Measurements from ENCODE around the gene VSTM4.

Gene VSTM4

GRCh38 chr10:49070701-49071100 is 44.6 kb downstream of the VSTM4 start:
- DNase-seq (ENCODE audit: low read depth, low spot score) = no peak

DNA sequence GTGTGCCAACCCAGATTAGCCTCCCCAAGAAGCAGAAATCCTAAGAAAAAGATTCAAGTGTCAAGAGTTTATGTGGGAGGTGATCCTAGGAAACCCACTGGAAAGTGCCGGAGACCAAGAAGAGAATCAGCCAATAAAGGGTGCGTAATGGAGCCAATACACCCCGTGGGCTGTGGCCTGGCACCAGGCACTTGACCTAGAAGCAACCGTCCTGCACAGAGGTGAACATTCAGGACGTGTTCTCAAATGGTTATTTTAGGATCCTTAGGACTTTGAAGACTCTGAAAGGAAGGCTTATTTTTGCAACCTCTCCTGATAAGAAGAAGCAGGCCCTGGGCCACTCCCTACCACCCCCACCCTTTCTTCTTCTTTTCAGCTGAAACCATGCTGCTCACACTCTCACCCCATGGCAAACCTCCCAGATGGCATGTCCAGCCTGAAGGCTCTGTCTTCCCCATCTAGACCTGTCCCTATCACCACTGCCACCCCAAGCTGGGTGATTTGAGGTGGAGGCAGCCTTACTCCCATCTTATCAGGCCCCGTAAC is 46.6 kb downstream of the VSTM4 start:
- no peak for DNase-seq (ENCODE audit: low read depth, low spot score)

DNA sequence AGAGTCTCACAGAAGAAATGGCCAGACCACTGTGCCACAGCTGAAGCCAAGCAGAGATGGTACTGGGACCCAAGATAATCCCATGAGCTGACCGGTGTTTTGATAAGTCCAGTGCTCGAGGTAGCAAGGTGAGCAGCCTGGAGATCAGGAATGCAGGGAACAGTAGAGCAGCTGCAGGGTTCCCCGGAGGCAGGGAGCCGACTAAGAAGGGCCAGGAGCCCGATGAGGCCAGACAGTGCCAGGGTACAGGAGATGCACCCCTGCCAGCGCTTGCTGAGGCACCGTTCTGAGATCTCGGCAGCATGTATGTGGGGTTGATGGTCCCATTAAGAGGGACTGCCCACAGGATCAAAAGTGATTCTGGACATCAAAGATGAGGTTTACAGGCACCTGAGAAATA is 47.1 kb downstream of the VSTM4 start:
- no peak for DNase-seq (ENCODE audit: low read depth, low spot score)

GRCh38 chr10:49066944-49067730 is 48.2 kb downstream of the VSTM4 start:
- no peak for DNase-seq (ENCODE audit: low read depth, low spot score)

- DNase-seq (ENCODE audit: low read depth, low spot score) = no peak
These were observed 53.1 kb downstream of the VSTM4 start for GRCh38 chr10:49062229-49062628.

- no peak for DNase-seq (ENCODE audit: low read depth, low spot score)
These were observed 53.7 kb downstream of the VSTM4 start for GRCh38 chr10:49061667-49062066.

DNA sequence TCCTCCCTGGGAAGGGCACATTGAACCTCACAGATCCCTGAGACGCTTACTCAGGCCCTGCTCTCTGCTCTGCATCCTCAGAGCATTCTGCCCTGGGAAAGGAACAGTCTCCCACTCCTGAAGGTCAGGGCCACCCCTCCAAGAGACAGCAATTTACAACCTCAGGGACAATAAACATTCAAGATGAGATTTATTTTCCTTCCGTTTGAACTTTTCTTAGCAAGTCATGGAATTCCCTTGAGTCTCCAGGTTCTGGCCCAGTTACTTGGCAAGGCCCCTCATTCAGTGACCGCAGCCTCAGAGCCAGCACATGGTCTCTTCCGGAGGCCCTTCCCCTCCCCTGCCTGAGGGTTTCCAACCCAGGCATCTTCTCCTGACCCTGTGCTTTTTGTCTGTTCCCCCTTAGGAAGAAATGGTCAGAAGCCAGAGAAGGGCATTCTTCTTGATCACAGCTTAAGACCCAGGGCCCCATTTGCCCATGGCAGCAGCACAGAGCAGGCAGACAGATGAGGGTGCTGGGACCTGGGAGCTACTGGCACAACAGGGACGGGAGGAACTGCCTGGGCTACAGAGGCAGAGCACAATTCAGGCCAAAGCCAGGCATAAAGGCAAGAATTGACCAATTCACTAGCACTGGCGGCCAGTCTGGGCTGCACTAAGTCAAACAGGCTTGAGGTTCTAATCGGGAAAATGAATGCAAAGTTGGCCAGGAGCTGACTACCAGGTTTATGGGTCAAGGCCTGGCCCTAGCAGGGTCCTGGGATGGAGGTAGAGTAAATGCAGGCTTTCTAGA is 56.7 kb downstream of the VSTM4 start:
- DNase-seq (ENCODE audit: low read depth, low spot score) = no peak

DNA sequence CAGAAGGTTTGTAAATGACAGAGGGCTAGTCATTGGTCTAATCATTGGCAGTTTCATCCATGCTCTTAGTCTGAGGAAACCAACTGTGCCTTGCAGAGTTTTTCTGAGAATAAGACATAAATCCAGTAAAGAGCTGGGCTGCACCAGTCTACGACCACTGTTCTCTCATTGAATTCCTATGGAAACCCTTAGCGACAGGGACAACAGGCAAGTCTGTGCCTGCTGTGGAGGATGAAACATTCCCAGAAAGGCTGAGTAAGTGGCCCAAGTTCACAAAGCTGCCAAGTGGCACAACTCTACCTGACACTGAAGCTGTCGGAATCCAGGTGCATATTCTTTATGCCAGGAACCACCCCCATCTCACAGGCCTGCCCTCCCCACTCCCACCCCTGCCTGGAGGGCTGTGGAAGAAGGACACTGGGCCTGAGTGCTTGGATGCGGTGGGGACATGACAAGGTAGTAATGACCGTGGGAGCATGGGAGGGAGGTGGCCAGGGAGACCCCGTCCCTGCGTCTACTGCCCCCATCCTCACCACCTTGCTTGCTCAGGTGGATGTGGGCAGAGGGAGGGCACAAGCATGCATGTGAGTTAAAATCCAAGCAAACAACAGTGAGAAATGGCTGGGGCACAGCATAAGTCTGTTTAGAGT is 58.0 kb downstream of the VSTM4 start:
- DNase-seq (ENCODE audit: low read depth, low spot score) = no peak

GRCh38 chr10:49056356-49056755 is 59.0 kb downstream of the VSTM4 start:
- no peak for DNase-seq (ENCODE audit: low read depth, low spot score)

- no peak for DNase-seq (ENCODE audit: low read depth, low spot score)
These were observed 60.0 kb downstream of the VSTM4 start for GRCh38 chr10:49055221-49055849.

DNA sequence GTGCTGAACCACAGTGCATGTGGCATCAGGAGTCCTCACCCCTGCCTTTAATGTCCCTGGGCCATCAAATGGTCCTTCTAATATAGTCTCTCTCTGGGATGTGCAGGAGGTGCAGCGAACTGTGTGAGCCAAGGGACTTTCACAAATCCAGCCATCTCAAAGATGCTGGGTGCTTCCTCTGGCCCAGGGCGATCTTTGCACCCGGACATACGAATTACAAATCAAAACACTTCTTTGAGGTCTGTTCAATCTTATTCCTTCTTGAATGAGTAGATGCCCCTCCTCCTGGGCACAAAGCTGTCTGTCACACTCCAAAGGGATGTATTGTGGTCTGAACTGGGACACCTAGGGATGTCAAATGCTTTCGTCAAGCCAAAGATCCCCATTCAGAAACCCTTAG is 60.6 kb downstream of the VSTM4 start:
- DNase-seq (ENCODE audit: low read depth, low spot score) = no peak

GRCh38 chr10:49053998-49054692 is 61.2 kb downstream of the VSTM4 start:
- DNase-seq (ENCODE audit: low read depth, low spot score) = no peak

- no peak for DNase-seq (ENCODE audit: low read depth, low spot score)
These were observed 62.0 kb downstream of the VSTM4 start for GRCh38 chr10:49053053-49053997.

DNA sequence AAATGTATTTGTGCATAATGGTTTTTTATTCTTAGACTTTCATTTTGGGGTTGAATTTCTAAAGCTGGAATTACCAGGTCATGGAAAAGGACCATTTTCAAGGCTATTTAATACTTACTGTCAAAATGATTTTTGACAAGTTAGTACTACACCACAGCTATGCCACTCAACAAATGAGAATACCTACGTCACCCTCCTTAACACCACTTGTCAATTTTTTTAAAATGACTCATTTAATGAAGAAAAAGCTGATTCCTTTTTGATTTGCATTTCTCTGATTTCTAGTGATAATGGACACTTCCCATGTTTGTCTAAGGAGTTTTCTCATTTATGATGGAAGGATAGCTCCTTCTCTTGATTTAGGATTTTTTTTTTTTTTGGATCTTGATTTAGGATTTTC is 63.3 kb downstream of the VSTM4 start:
- DNase-seq (ENCODE audit: low read depth, low spot score) = no peak

DNA sequence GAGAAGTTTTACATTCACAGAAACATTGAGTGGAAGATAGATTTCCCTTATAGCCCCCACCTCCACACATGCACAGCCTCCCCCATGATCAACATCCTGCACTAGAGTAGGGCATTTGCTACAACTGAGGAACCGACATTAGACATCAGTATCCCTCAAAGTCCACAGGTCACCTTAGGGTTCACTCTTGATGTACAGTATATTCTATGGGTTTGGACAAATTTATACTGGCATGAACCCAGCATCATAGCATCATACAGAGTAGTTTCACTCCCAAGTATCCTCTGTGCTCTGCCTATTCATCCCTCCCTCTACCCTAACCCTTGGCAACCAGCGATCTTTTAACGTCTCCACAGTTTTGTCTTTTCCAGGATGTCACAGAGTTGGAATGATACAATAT is 64.4 kb downstream of the VSTM4 start:
- no peak for DNase-seq (ENCODE audit: low read depth, low spot score)

GRCh38 chr10:49050366-49050765 is 65.0 kb downstream of the VSTM4 start:
- DNase-seq (ENCODE audit: low read depth, low spot score) = no peak

DNA sequence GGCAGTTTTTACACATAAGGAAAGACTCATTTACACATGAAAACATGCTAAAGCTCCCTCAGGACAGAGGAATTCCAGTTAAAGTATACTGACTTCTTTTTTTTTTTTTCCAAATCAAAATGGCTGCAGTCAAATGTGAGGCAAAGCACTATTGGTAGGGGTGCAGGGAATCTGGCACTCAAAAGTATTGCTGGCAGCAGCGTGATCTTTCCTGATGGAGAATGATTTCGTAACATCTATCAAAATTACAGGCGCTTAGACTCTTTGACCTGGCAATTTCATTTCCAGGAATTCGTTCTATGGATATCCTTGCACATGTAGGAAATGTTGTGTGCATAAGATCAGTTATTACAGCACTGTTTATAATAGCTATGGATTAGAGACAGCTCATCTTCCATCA is 65.7 kb downstream of the VSTM4 start:
- no peak for DNase-seq (ENCODE audit: low read depth, low spot score)

- no peak for DNase-seq (ENCODE audit: low read depth, low spot score)
These were observed 68.1 kb downstream of the VSTM4 start for GRCh38 chr10:49047128-49047639.

GRCh38 chr10:49044293-49045193 is 70.8 kb downstream of the VSTM4 start:
- no peak for DNase-seq (ENCODE audit: low read depth, low spot score)
